HG03432 (cell line): Measurements from ENCODE around the gene HMSD.
"Not testable (repeated sequence)": the region's sequence is repeated elsewhere in the genome, so short reads cannot be mapped to it uniquely, and the experiment has no call there.

Experiments
- ATAC-seq: cut with Tn5 transposase; IDR thresholded peaks from one replicate; pipeline ENCODE4 v1.9.1; 2021; ENCODE audit warnings: mild to moderate bottlenecking, moderate library complexity; ENCODE audit not compliant: unreplicated experiment

Gene HMSD

GRCh38 chr18:63949068-63949737 lies at the start of gene HMSD:
Gene HMSD (plus strand): TSS chr18:63949301. CDS start chr18:63953456, 4,155 bp downstream.
- peak; percentile 97 for ATAC-seq

GRCh38 chr18:63903851-63904570 lies 45.1 kb upstream of the HMSD start:
- no peak for ATAC-seq

- no peak for ATAC-seq
Observed at GRCh38 chr18:63904694-63905093, 44.4 kb upstream of the HMSD start.

GRCh38 chr18:63905361-63905760 lies 43.7 kb upstream of the HMSD start:
- ATAC-seq, result no peak

GRCh38 chr18:63906056-63906455 lies 43.0 kb upstream of the HMSD start:
- no peak for ATAC-seq

- peak; percentile 60 for ATAC-seq
Observed at GRCh38 chr18:63907664-63908063, 41.4 kb upstream of the HMSD start, which contains the start of gene SERPINB10. Gene SERPINB10 (plus strand): TSS chr18:63907958. CDS start chr18:63915511, 7,553 bp downstream.

GRCh38 chr18:63908858-63909257 lies 40.2 kb upstream of the HMSD start:
- ATAC-seq, result peak; percentile 17

- ATAC-seq, result peak; percentile 83
Observed at GRCh38 chr18:63909870-63910269, 39.2 kb upstream of the HMSD start.

GRCh38 chr18:63917817-63918216 lies 31.3 kb upstream of the HMSD start:
- ATAC-seq, result no peak

- ATAC-seq, result no peak
Observed at GRCh38 chr18:63922049-63922448, 27.1 kb upstream of the HMSD start.

GRCh38 chr18:63924551-63924950 lies 24.6 kb upstream of the HMSD start:
- ATAC-seq, result no peak

- no peak for ATAC-seq
Observed at GRCh38 chr18:63928331-63928730, 20.8 kb upstream of the HMSD start.

- not testable (repeated sequence) for ATAC-seq
Observed at GRCh38 chr18:63929369-63929768, 19.7 kb upstream of the HMSD start.

GRCh38 chr18:63930773-63931354 lies 18.2 kb upstream of the HMSD start:
- ATAC-seq, result no peak

- peak; percentile 97 for ATAC-seq
Observed at GRCh38 chr18:63936156-63936931, 12.8 kb upstream of the HMSD start.

GRCh38 chr18:63936932-63937393 lies 12.1 kb upstream of the HMSD start:
- no peak for ATAC-seq

- no peak for ATAC-seq
Observed at GRCh38 chr18:63940008-63940407, 9.1 kb upstream of the HMSD start.

- not testable (repeated sequence) for ATAC-seq
Observed at GRCh38 chr18:63940543-63941050, 8.5 kb upstream of the HMSD start.

- ATAC-seq, result no peak
Observed at GRCh38 chr18:63947051-63947790, 1.9 kb upstream of the HMSD start.

GRCh38 chr18:63951302-63951705 lies 2.2 kb downstream of the HMSD start:
- ATAC-seq, result peak; percentile 52
